Activated naive CD4-positive, alpha-beta T cell treated with anti-CD3 and anti-CD28 coated beads, Interleukin-2, amount 50 U/mL, for 24 hours (primary cell): ENCODE results near the gene RNASET2.
"Not testable (repeated sequence)": the region's sequence is repeated elsewhere in the genome, so short reads cannot be mapped to it uniquely, and the experiment has no call there.

ENCODE experiments used
- H3K27ac Mint-ChIP-seq: one replicate; pipeline ENCODE4 v1.8.0; 2021; ENCODE audit warnings: mild to moderate bottlenecking, mixed read lengths
- H3K27me3 Mint-ChIP-seq: one replicate; pipeline ENCODE4 v1.8.0; 2021; ENCODE audit warnings: mixed read lengths
- H3K36me3 Mint-ChIP-seq: one replicate; pipeline ENCODE4 v1.8.0; 2021; ENCODE audit warnings: mixed read lengths
- H3K4me1 Mint-ChIP-seq: one replicate; pipeline ENCODE4 v1.8.0; 2021; ENCODE audit warnings: mixed read lengths
- H3K4me3 Mint-ChIP-seq: one replicate; pipeline ENCODE4 v1.8.0; 2021; ENCODE audit warnings: mild to moderate bottlenecking, mixed read lengths
- H3K9me3 Mint-ChIP-seq: one replicate; pipeline ENCODE4 v1.8.0; 2021; ENCODE audit warnings: mixed read lengths

The RNASET2 gene

GRCh38 chr6:166928644-166929541, 27.5 kb downstream of the RNASET2 start:
- Mint-ChIP-seq H3K27me3 (no peaks in the 10 kb centered on the region), H3K27ac (no peak overlapping the region), H3K4me1 (peaks cover 36% of the 10 kb centered on the region), H3K36me3 (peaks cover 8% of the 10 kb centered on the region), H3K4me3 (no peak overlapping the region), H3K9me3 (no peaks in the 10 kb centered on the region)

- Mint-ChIP-seq H3K27me3 (no peaks in the 10 kb centered on the region), H3K9me3 (no peaks in the 10 kb centered on the region), H3K4me3 (no peak overlapping the region), H3K4me1 (peaks cover 36% of the 10 kb centered on the region), H3K36me3 (peaks cover 8% of the 10 kb centered on the region), H3K27ac (peak overlapping the region; percentile 72)
Measured at GRCh38 chr6:166927935-166928643, 28.3 kb downstream of the RNASET2 start.

GRCh38 chr6:166927240-166927934, 29.0 kb downstream of the RNASET2 start:
- Mint-ChIP-seq H3K36me3 (peaks cover 4% of the 10 kb centered on the region), H3K4me3 (no peak overlapping the region), H3K27me3 (no peaks in the 10 kb centered on the region), H3K9me3 (no peaks in the 10 kb centered on the region), H3K27ac (peak overlapping the region; percentile 72), H3K4me1 (peaks cover 33% of the 10 kb centered on the region)

GRCh38 chr6:166926748-166927147, 29.6 kb downstream of the RNASET2 start:
- peaks cover 26% of the 10 kb centered on the region for H3K4me1 Mint-ChIP-seq
- H3K27ac Mint-ChIP-seq = peak overlapping the region; percentile 77
- H3K9me3 Mint-ChIP-seq = no peaks in the 10 kb centered on the region
- no peaks in the 10 kb centered on the region for H3K27me3 Mint-ChIP-seq
- peaks cover 2% of the 10 kb centered on the region for H3K36me3 Mint-ChIP-seq
- no peak overlapping the region for H3K4me3 Mint-ChIP-seq

- Mint-ChIP-seq H3K27ac (peak overlapping the region; percentile 43), H3K36me3 (peaks cover 4% of the 10 kb centered on the region)
Measured at GRCh38 chr6:166925141-166925996, 31.0 kb downstream of the RNASET2 start.

GRCh38 chr6:166924531-166924930, 31.8 kb downstream of the RNASET2 start:
- peaks cover 8% of the 10 kb centered on the region for H3K4me1 Mint-ChIP-seq
- no peaks in the 10 kb centered on the region for H3K9me3 Mint-ChIP-seq
- H3K4me3 Mint-ChIP-seq = no peak overlapping the region
- peak overlapping the region; percentile 46 for H3K27ac Mint-ChIP-seq
- no peaks in the 10 kb centered on the region for H3K27me3 Mint-ChIP-seq
- peaks cover 4% of the 10 kb centered on the region for H3K36me3 Mint-ChIP-seq

More at GRCh38 chr6:166925141-166925996, 31.0 kb downstream of the RNASET2 start:
- H3K27me3 Mint-ChIP-seq = no peaks in the 10 kb centered on the region
- no peaks in the 10 kb centered on the region for H3K9me3 Mint-ChIP-seq
- H3K4me1 Mint-ChIP-seq = peaks cover 12% of the 10 kb centered on the region
- no peak overlapping the region for H3K4me3 Mint-ChIP-seq

GRCh38 chr6:166922937-166923336, 33.4 kb downstream of the RNASET2 start:
- H3K27ac Mint-ChIP-seq = no peak overlapping the region
- no peaks in the 10 kb centered on the region for H3K9me3 Mint-ChIP-seq
- H3K4me3 Mint-ChIP-seq = no peak overlapping the region
- H3K36me3 Mint-ChIP-seq = peaks cover 4% of the 10 kb centered on the region
- H3K27me3 Mint-ChIP-seq = no peaks in the 10 kb centered on the region
- H3K4me1 Mint-ChIP-seq = peaks cover 8% of the 10 kb centered on the region

DNA sequence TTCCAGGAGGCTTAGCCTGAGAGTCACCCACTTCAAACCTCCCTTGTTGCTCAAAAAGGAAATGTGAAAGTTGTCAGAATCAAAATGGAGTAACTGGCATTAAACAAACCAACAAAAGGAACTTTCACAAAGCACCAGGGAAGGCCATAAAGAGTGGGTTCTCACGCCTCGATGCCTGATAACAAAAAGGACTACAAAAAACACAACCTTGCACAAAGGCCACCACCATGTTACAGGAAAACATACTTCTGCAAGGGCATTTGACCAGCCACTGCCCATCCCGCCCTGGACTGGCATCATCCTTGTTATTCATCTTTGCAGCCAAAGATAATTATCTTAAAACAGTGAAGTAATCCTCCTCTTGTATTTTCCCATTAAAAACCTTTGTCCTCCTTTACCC, 34.8 kb downstream of the RNASET2 start:
- Mint-ChIP-seq H3K27ac (no peak overlapping the region), H3K27me3 (no peaks in the 10 kb centered on the region), H3K4me1 (peaks cover 4% of the 10 kb centered on the region), H3K36me3 (peaks cover 3% of the 10 kb centered on the region), H3K9me3 (no peaks in the 10 kb centered on the region), H3K4me3 (no peak overlapping the region)

DNA sequence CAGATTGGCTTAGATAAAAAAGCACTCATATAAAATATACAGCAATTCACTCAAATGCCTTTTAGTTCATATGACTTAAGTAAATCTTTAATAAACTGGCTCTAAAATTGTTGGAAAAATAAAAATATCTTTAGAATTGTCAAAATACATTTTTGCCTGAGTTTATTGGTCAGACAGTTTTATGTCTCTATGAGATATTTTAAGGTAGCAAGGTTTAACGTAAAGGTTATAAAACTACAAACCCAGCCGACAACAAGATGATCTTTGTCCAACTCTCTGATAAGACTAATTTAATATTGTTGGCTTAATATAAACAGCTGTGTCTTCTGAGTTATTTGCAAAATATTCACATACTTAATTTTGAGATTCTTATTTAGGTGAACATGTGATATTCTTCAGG, 39.5 kb downstream of the RNASET2 start:
- H3K9me3 Mint-ChIP-seq = no peaks in the 10 kb centered on the region
- no peak overlapping the region for H3K27ac Mint-ChIP-seq
- peaks cover 15% of the 10 kb centered on the region for H3K36me3 Mint-ChIP-seq
- no peak overlapping the region for H3K4me3 Mint-ChIP-seq
- no peaks in the 10 kb centered on the region for H3K4me1 Mint-ChIP-seq
- H3K27me3 Mint-ChIP-seq = no peaks in the 10 kb centered on the region

DNA sequence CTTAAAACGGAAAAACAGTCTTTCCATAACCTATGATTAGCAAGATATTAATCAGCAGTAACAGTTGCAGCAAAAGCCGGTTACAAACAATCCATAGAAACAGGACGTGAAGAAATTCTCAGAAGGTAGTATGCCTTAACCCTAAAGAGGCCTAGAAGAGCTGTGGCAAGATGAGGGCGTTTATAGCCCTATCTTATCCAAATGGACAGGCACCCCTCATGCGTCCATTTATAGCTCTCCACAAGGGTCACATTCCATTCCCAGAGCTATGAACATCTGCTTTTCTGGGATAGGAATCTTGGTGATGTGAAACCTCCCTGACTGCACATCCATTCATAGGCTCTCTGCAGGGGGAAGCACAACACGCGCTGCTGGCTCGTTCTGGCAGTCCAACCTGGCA, 40.9 kb downstream of the RNASET2 start:
- not testable (repeated sequence) for H3K9me3 Mint-ChIP-seq, H3K4me3 Mint-ChIP-seq, H3K4me1 Mint-ChIP-seq, H3K27ac Mint-ChIP-seq, H3K27me3 Mint-ChIP-seq
- peaks cover 18% of the 10 kb centered on the region for H3K36me3 Mint-ChIP-seq

DNA sequence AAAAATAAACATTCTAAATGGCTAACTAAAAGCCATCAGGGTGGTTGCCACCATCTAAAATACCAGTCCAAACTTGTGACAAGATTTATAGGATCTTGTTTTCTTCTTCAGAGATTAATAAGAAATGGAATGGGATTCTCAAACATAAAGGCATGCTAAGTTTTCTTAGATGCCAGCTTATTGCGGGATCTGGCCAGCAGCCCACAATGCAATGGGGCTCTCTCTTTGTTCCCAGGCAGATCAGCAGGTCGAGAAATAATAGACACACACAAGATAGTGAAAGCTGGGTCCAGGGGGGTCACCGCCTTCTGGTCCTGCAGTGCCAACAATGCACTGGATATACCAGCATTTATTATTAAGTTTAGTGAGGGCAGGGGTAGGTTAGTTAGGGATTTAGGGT, 41.4 kb downstream of the RNASET2 start:
- peaks cover 18% of the 10 kb centered on the region for H3K36me3 Mint-ChIP-seq
- not testable (repeated sequence) for H3K27me3 Mint-ChIP-seq, H3K4me1 Mint-ChIP-seq, H3K27ac Mint-ChIP-seq, H3K4me3 Mint-ChIP-seq, H3K9me3 Mint-ChIP-seq

- Mint-ChIP-seq H3K9me3 (no peaks in the 10 kb centered on the region), H3K27ac (no peak overlapping the region), H3K4me1 (peaks cover 28% of the 10 kb centered on the region), H3K4me3 (no peak overlapping the region), H3K36me3 (peaks cover 16% of the 10 kb centered on the region), H3K27me3 (no peaks in the 10 kb centered on the region)
Measured at GRCh38 chr6:166911248-166911677, 45.1 kb downstream of the RNASET2 start.

GRCh38 chr6:166910601-166911000, 45.7 kb downstream of the RNASET2 start:
- no peaks in the 10 kb centered on the region for H3K9me3 Mint-ChIP-seq
- H3K27ac Mint-ChIP-seq = no peak overlapping the region
- no peak overlapping the region for H3K4me3 Mint-ChIP-seq
- peaks cover 29% of the 10 kb centered on the region for H3K4me1 Mint-ChIP-seq
- no peaks in the 10 kb centered on the region for H3K27me3 Mint-ChIP-seq
- peaks cover 14% of the 10 kb centered on the region for H3K36me3 Mint-ChIP-seq

DNA sequence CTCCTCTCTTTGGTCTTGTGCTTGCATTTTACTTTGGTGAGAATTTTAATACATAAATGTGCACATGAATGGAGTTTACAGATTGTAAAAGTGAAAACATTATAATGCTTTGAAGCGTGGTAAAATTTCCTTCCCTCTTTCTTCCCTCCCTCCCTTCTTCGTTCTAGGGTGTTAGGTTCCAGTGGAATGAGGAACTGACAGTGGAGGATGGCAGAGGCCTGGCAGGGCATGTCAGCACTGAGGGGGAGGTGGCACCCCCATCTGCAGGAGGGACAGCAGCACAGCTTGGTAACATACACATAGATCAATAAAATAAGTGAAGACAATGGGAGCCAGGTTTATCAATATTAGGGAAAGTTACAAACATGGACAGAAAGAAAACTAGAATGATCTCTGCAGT, 47.5 kb downstream of the RNASET2 start:
- H3K9me3 Mint-ChIP-seq = no peaks in the 10 kb centered on the region
- no peaks in the 10 kb centered on the region for H3K27me3 Mint-ChIP-seq
- H3K36me3 Mint-ChIP-seq = peaks cover 7% of the 10 kb centered on the region
- H3K27ac Mint-ChIP-seq = no peak overlapping the region
- H3K4me1 Mint-ChIP-seq = peaks cover 29% of the 10 kb centered on the region
- no peak overlapping the region for H3K4me3 Mint-ChIP-seq
